Gastrocnemius medialis (tissue), 4 donors: Measurements from ENCODE around the gene HSPG2. TPM values are rescaled to one million over a fixed set of nuclear protein-coding genes. Genes with fewer than 3 reads are reported as not detected.

Source experiments
- ATAC-seq, 2 donors: fragments of 150-250 bp; one replicate each; pipeline ENCODE4 v1.9.1; 2016
- DNase-seq, 2 donors: peaks; one replicate each; pipeline ENCODE4 v3.0.0-alpha.2; 2019
- H3K27ac ChIP-seq, 4 donors: fragments of 200-600 bp; sonication (generic); 1 replicate in 1 of 4; 2 replicates in 3 of 4; pipeline ENCODE4 v1.5.1; 2016 to 2018; ENCODE audit warnings: mild to moderate bottlenecking in 2 of 4, moderate library complexity in 1 of 4
- H3K27me3 ChIP-seq, 3 donors: fragments of 200-600 bp; sonication (generic) in 2 of 3; 1 replicate in 1 of 3; 2 replicates in 2 of 3; pipeline versions ENCODE4 v1.5.1 to v1.6.0; 2016 to 2019; ENCODE audit warnings: mild to moderate bottlenecking in 1 of 3, moderate library complexity in 1 of 3
- H3K36me3 ChIP-seq, 2 donors: fragments of 200-600 bp; sonication (generic) in 1 of 2; one replicate each; pipeline ENCODE4 v1.5.1; 2017 to 2018
- H3K4me1 ChIP-seq, 2 donors: fragments of 200-600 bp; sonication (generic) in 1 of 2; one replicate each; pipeline ENCODE4 v1.5.1; 2016 to 2017; ENCODE audit warnings: mild to moderate bottlenecking in 2 of 2
- H3K4me3 ChIP-seq, 4 donors: fragments of 200-600 bp; sonication (generic) in 3 of 4; 1 replicate in 1 of 4; 2 replicates in 3 of 4; pipeline ENCODE4 v1.5.1; 2016 to 2019; ENCODE audit warnings: mild to moderate bottlenecking in 2 of 4
- H3K9me3 ChIP-seq, 3 donors: fragments of 200-600 bp; sonication (generic) in 2 of 3; 1 replicate in 1 of 3; 2 replicates in 2 of 3; pipeline ENCODE4 v1.5.1; 2016 to 2019
- CTCF ChIP-seq, 5 experiments: fragments of 450-650 bp in 3 of 5; fragments of 200-600 bp in 2 of 5; sonication (generic) in 2 of 5; IDR thresholded peaks in 4 of 5; conservative IDR thresholded peaks in 1 of 5; 1 replicate in 4 of 5; 2 replicates in 1 of 5; pipeline ENCODE4 v1.5.1; 2016 to 2019; ENCODE audit warnings: antibody characterized with exemption in 5 of 5, mild to moderate bottlenecking in 3 of 5, moderate library complexity in 3 of 5
- POLR2A ChIP-seq, 2 donors: fragments of 450-650 bp; IDR thresholded peaks; one replicate each; pipeline ENCODE4 v1.6.1; 2017; ENCODE audit warnings: antibody characterized with exemption in 2 of 2, mild to moderate bottlenecking in 2 of 2, moderate library complexity in 2 of 2
- in situ Hi-C, 4 donors: fragments of 200-750 bp; cut with MboI; loops; one replicate each; pipeline versions ENCODE4 v1.15.0 to v1.8.0; 2017; ENCODE audit warnings: low sequenced_read_pairs in 4 of 4
- intact Hi-C: fragments of 100-400 bp; cut with DNase I; formaldehyde crosslinking; loops from one replicate; pipeline ENCODE4 v1.15.1; 2023; ENCODE audit warnings: low total_unique reads
- total RNA-seq, 4 donors: library from RNA; depleted of rRNA; stranded (reverse); fragments of >200 nt; gene quantifications; one replicate each; pipeline versions ENCODE4 v1.1.0 to v1.2.3, GENCODE V29; 2016

The HSPG2 gene
- total RNA-seq, 4 donors from 2014 or later, result 68.9 to 108 (median 83.5) TPM

GRCh38 chr1:21963477-21964217, 26.5 kb upstream of the HSPG2 start:
- peak; percentile 41 to 61 for DNase-seq
- no peak for TF ChIP-seq POLR2A (IDR thresholded peaks at IDR 0.05)
- peak; percentile 86 to 93 (median 88) for TF ChIP-seq CTCF (IDR thresholded peaks at IDR 0.05 in 4 of 5, conservative IDR thresholded peaks at IDR 0.05 in 1 of 5)
- Histone ChIP-seq H3K27me3 (no peaks in the 10 kb centered on the region), H3K9me3 (no peaks in the 10 kb centered on the region), H3K4me3 (no peak overlapping the region), H3K4me1 (no peaks in the 10 kb centered on the region), H3K36me3 (no peaks in the 10 kb centered on the region), H3K27ac (no peak overlapping the region)
- in situ Hi-C loops, result loop anchor here in 3 of 4 donors (10.0 to 25.0 kb wide), 4 partner anchors 69 to 201 kb away; no protein-coding TSS in a partner anchor
- intact Hi-C loops, result loop anchor here (2.0 to 5.0 kb wide), 3 partner anchors 66 to 181 kb away; partner anchors contain the start of gene USP48
- peak; percentile 88 to 96 for ATAC-seq

DNA sequence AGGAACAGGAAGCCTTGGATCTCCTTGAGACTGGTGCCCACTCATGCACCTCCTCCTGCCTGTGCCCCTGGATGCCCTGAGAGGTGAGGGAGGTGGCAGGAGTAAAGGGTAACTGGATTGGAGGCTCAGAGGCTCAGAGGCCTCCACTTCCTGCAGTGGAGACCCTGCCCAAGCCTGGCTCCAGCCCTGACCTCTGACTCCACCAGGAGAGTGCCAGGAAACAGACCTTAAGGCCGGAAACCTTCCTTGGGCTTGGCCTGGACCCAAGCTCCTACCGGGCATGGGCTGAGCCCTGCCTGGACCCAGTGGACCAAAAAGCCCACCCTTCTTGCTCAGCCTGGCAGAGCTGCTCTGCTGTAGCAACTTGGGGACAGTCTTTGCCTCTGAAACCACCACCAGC, 24.7 kb upstream of the HSPG2 start:
- H3K27ac ChIP-seq, result no peak overlapping the region
- intact Hi-C loops (loop anchor here (5.0 kb wide), 2 partner anchors 64 to 89 kb away; no protein-coding TSS in a partner anchor), in situ Hi-C loops (loop anchor here in 3 of 4 donors (10.0 to 25.0 kb wide), 4 partner anchors 67 to 199 kb away; no protein-coding TSS in a partner anchor)
- H3K36me3 ChIP-seq, result no peaks in the 10 kb centered on the region
- H3K4me3 ChIP-seq, result no peak overlapping the region
- no peaks in the 10 kb centered on the region for H3K27me3 ChIP-seq
- no peak for DNase-seq
- ATAC-seq, result no peak
- peaks cover 0 to 4% of the 10 kb centered on the region in 2 donors for H3K4me1 ChIP-seq
- H3K9me3 ChIP-seq, result no peaks in the 10 kb centered on the region
- no peak for TF ChIP-seq CTCF (IDR thresholded peaks at IDR 0.05 in 4 of 5, conservative IDR thresholded peaks at IDR 0.05 in 1 of 5)
- TF ChIP-seq POLR2A (IDR thresholded peaks at IDR 0.05), result no peak

GRCh38 chr1:21961337-21961736, 24.2 kb upstream of the HSPG2 start:
- intact Hi-C loops (loop anchor here (5.0 kb wide), 2 partner anchors 64 to 89 kb away; no protein-coding TSS in a partner anchor), in situ Hi-C loops (loop anchor here in 3 of 4 donors (10.0 to 25.0 kb wide), 4 partner anchors 67 to 199 kb away; no protein-coding TSS in a partner anchor)
- TF ChIP-seq POLR2A (IDR thresholded peaks at IDR 0.05) (no peak), CTCF (IDR thresholded peaks at IDR 0.05 in 4 of 5, conservative IDR thresholded peaks at IDR 0.05 in 1 of 5) (no peak)
- DNase-seq, result no peak
- Histone ChIP-seq H3K36me3 (no peaks in the 10 kb centered on the region), H3K27ac (no peak overlapping the region), H3K9me3 (no peaks in the 10 kb centered on the region), H3K27me3 (no peaks in the 10 kb centered on the region), H3K4me1 (peaks cover 0 to 9% of the 10 kb centered on the region in 2 donors), H3K4me3 (no peak overlapping the region)
- ATAC-seq, result no peak

DNA sequence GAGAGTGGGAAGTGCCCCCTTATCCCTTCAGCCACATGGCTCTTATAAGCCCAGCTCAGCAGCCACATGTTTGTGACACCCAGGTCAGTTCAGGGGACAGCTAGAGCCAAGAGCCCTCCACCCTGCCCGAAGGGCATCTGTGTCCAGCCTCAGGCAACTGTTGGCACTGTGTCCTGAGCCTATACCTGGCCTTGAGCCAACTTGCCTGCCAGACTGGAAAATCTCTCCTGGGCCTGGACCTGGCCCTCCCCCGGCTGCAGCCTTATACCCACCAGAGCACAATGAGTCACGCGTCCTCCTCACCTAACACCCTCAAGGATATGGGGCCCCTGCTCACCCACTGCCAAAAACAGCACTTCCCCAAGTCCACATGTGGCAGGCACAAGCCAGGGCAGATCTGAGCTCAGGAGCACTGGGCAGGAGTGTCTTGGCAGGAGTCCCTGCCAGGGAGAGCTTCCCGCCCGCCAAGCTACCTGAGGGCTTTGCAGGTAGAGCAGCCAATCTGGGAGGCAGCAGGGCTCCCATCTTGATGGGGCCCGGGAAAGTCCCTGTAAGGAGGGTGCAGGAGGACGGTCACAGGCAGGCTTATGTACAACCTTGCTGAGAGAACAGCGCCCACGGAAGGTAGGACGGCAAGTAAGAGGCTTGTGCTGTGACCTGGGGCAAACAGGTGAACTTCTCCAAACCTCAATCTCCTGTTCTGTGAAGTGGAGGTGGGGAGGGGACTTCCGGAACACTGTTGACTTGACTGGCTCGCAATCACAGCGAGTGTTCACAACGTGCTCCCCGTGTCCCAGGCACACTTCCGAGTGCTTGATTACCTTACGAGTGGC, 19.8 kb upstream of the HSPG2 start:
- TF ChIP-seq CTCF (IDR thresholded peaks at IDR 0.05 in 4 of 5, conservative IDR thresholded peaks at IDR 0.05 in 1 of 5) (no peak), POLR2A (IDR thresholded peaks at IDR 0.05) (no peak)
- intact Hi-C loops, result no loop called here
- no peaks in the 10 kb centered on the region for H3K36me3 ChIP-seq
- H3K9me3 ChIP-seq, result no peaks in the 10 kb centered on the region
- H3K4me3 ChIP-seq, result no peak overlapping the region
- no peaks in the 10 kb centered on the region for H3K27me3 ChIP-seq
- DNase-seq (no peak), ATAC-seq (no peak)
- in situ Hi-C loops, result loop anchor here in 2 of 4 donors (25.0 kb wide), 2 partner anchors 95 to 195 kb away; no protein-coding TSS in a partner anchor
- peaks cover 7 to 19% of the 10 kb centered on the region in 2 donors for H3K4me1 ChIP-seq
- H3K27ac ChIP-seq, result peak overlapping the region in 3 of 4 donors; percentile 30 to 59 (median 34)
